Eye (tissue), 1 donor: Measurements from ENCODE around the gene SPATC1L.
A peak's percentile ranks its signal among the peaks of the same experiment; 100 is the strongest.
"Not testable (repeated sequence)": the region's sequence is repeated elsewhere in the genome, so short reads cannot be mapped to it uniquely, and the experiment has no call there.

Experiments
- DNase-seq: peaks from one replicate; pipeline ENCODE4 v3.0.0-alpha.2; 2015

SPATC1L gene

DNA sequence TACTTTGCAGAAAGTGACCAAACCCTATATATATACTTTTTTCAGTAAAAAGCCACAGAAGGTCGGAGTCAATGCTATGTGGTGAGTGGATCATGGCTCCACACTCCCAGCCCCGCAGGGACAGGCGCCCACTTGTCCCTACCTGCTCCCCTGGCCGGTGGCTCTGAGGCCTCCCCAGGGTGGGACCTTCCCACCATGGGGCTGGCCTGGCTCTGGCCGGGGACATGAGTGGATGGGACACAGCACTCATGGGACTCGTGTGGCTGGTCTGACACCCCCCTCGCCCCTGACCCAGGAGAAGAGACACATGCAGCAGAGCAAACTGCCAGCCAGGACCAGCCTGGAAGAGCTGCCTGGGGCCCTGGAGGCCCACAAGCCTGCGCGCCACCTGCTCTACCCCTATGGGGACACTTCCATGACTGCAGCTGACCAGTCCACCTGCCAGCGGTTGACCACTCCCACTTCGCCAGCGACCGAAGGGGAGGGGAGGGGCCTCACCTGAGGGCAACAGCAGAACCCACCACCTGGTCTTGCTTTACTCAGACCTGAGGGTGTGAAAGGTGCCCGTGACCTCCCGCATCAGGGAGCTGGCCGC, 2.2 kb downstream of the SPATC1L start:
- no peak for DNase-seq

DNA sequence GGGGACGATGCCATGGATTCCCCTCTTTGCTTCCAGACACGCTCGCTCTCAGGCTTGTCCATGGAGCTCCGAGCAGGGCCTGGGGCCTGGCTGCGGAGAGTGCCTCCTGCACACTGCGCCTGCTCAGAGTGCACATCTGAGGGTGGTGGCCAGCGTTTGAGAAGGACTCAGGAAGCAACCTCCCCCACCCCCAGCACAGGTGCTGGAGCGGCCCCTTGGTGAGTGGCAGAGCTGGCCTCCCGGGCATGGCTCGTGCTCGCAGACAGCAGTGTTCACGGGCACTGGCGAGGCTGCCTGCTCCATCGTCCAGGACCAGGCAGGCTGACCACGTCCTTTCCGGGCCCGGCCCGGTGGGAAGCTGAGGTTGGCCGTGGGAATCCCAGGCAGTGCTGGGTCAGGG, 2.8 kb downstream of the SPATC1L start:
- no peak for DNase-seq

DNA sequence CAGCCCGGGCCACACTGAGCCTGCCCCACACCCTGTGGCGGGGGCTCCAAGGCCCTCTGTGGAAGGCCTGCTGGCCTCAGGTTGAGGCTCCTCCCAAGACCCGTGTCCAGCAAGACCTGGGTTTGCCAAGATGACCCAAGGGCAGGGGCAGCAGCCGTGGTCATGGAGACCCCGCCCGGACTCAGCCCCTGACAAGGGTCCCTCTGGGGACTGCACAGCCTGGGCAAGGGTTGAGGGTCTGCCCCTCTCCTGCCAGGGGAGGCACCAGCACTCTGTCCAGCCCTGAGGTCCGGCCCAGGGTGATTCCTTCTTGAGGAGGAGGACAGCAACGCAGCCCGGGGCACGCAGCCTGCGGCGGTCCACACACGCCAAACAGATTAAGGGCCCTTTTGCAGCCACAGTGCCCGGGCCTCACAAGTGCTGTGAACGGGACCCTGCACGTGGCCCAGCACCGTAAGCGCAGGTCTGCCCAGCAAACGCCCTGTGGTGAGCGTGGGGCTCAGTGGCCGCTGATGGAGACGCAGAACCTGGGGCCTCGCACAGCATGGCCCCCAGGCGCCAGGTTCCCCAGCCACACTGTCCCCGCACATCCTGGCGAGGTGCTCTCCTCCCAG, 3.4 kb downstream of the SPATC1L start:
- no peak for DNase-seq

DNA sequence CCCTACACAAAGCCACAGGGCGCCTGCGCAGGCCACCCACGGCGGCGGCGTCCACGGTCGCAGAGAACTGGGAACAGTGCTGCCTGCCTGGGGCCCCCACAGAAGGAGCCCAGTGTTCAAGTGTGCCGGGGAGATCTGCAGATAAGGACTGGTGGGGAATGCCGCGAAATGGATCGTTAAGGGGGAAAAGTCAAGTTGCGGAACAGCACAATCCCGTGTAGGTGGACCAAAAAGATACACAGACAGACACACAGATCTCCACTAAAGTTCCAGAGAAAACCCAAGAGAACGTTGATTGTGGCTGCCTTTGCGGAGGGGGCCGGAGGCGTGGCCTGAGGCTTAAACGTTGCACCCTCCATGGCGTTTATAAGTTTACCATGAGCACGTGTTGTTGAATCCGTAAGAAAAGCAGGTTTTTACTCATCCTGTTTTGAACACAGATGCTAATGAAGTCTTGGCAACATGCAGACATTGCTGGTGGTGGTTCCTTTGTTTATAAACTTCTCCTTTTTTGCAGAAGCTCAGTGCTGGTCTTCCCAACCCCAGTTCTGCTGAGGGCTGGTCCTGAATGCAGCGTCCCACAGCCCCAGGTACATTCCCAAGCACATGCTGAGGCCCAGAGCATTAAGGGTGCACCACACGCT, 4.1 kb downstream of the SPATC1L start:
- DNase-seq = no peak

DNA sequence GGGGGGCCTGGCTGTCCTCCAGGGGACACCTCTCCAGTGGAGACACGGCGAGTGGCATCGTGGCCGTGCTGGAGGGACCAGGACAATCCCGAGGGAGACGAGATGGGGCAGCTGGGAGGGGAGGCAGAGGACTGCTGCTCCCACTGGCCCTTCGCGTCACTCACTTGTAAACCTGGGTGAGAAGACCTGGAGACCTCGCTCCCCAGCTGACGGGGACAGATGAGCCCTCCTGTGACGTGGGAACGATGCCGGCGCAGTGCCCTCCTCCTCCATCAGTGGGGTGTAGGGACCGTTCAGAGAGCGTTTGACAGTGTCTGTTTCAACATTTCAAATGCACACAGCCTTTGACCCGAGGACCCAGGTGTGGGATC, 4.6 kb downstream of the SPATC1L start:
- DNase-seq = no peak

DNA sequence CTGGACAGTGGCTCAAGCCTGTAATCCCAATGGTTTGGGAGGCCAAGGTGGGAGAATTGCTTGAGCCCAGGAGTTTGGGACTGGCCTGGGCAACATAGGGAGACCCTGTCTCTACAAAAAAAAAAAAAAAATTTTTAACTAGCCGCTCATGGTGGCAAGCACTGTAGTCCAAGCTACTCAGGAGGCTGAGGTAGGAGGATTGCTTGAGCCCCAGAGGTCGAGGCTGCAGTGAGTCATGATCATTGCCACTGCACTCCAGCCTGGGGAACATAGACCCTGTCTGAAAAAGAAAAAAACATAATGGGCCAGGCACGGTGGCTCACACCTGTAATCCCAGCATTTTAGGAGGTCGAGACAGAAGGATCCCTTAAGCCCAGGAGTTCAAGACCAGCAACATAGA, 5.3 kb downstream of the SPATC1L start:
- DNase-seq = no peak

DNA sequence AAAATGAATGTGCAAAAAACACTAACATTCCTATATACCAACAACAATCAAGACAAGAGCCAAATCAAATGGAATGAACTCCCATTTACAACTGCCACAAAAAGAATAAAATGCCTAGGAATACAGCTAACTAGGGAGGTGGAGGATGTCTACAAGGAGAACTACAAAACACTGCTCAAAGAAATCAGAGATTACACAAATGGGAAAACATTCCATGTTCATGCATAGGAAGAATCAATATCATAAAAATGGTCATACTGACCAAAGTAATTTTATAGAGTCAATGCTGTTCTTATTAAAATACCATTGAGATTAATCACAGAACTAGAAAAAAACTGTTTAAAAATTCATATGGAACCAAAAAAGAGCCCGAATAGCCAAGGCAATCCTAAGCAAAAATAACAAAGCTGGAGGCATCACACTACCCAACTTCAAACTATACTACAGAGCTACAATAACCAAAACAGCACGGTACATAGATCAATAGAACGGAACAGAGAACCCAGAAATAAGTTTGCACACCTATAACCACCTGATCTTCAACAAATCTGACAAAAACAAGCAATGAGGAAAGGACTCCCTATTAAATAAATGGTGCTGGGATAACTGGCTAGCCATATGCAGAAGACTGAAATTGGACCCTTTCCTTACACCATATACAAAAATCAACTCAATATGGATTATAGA, 7.7 kb downstream of the SPATC1L start:
- not testable (repeated sequence) for DNase-seq

DNA sequence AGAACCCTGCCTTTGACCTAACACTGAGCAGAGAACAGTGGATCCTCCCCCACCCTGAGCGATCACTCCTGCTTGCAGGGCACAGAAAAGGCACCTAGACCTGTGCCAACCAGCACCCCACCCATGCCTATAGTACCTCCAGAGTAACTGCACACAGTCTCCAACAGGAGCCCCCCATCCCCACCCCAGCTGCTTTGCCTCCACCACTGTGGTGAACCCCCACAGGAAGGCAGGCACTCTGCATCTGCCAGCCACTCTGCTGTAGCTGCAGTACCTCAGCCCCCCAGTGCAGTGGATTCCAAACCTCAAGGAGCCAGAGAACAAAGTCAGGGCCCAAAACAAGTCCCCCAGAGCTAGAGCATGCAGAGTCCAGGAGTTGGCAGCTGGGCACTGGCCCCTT, 10.7 kb downstream of the SPATC1L start:
- no peak for DNase-seq

DNA sequence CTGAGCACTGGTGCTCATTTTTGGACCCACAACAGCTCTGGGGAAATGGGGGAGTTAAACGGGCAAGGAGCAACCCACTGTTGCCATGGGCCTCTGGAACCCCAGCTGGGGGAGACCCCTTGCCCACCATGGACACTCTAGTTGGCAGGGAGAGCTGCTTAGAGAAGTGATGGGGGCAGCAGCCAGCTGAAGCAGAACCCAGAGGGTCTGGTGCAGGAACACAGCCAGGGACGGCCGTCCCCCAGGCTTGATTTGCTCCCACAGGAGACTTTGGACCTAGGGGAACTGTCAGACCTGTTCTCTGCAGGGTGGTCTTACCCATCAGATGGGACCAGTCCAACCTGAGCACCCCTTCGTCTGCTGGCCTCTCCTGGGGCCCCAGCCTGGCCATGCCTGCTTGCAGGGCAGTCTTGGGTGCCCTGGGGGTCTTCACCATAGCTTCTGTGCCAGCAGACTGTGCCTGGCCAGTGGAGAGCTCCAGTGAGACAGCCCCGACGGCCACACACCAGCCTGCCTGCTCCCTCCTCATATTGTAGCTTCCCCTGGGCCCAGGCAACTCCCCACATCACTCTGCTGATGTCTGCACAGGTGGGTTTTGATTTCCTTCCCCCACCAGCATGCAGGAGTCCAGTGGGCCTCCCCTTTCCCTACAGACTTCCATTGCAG, 11.3 kb downstream of the SPATC1L start:
- DNase-seq = no peak

DNA sequence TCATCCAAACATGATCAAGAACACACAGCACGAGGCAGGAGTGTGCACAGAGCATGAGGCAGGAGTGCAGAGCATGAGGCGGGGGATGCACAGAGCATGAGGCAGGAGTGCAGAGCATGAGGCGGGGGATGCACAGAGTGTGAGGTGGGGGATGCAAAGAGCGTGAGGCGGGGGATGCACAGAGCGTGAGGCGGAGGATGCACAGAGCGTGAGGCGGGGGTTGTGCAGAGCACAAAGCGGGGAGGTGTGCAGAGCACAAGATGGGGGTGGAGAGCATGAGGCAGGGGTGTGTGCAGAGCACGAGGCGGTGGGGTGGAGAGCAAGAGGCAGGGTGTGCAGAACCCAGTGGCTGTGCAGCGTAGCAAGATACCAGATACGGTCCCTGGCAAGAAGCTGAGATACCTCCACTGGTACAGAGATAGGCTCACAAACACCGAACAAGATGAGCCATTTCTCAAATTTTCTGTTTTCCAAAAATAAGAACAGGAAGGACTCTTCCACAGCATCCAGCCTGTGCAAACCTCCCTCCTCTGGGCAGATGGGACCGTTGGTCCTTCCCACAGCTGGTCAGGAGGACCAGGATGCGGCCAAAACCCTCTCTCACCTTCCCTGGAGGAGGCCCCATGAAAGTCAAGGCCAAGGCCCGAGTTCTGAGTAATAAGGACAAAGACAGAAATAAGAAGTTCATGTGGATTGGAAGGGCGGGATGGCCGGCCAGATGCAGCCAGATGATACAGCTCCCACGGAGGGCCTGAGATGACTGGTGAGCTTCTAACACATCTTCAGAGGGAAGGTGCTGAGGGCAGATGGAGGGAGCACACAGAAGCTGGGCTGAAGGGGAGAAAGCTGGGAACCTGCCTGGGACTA, 12.0 kb downstream of the SPATC1L start:
- no peak for DNase-seq

DNA sequence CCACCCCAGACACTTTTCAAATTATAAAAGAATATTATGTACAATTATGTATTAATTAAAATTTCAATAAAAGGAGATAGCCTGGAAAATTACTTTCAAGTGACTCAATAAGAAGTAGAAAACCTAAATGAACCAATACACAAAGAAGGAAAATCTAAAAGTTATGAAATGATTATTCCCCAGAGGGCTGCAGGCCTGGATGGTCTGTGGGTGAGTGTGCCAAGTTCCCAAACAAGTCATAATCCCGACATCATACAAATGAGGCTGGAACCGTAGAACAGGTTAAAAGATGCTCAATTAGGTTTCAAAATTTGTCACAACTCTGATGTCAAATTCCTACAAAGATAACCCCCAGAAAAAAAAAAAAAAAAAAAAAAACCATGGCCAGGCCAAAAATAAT, 12.7 kb downstream of the SPATC1L start:
- DNase-seq = no peak

DNA sequence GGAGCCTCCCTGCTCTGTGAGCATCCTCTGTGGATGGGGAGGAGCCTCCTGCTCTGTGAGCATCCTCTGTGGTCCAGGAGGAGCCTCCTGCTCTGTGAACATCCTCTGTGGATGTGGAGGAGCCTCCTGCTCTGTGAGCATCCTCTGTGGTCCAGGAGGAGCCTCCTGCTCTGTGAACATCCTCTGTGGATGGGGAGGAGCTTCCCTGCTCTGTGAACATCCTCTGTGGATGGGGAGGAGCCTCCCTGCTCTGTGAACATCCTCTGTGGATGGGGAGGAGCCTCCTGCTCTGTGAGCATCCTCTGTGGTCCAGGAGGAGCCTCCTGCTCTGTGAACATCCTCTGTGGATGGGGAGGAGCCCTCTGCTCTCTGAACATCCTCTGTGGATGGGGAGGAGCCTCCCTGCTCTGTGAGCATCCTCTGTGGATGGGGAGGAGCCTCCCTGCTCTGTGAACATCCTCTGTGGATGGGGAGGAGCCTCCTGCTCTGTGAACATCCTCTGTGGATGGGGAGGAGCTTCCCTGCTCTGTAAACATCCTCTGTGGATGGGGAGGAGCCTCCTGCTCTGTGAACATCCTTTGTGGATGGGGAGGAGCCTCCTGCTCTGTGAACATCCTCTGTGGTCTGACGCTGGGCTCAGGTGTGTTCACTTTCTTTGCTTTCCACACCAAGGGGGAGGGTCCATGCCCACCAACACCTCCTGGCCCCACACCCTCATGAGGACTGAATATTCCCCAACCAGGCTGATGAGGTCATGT, 13.6 kb downstream of the SPATC1L start:
- not testable (repeated sequence) for DNase-seq

DNA sequence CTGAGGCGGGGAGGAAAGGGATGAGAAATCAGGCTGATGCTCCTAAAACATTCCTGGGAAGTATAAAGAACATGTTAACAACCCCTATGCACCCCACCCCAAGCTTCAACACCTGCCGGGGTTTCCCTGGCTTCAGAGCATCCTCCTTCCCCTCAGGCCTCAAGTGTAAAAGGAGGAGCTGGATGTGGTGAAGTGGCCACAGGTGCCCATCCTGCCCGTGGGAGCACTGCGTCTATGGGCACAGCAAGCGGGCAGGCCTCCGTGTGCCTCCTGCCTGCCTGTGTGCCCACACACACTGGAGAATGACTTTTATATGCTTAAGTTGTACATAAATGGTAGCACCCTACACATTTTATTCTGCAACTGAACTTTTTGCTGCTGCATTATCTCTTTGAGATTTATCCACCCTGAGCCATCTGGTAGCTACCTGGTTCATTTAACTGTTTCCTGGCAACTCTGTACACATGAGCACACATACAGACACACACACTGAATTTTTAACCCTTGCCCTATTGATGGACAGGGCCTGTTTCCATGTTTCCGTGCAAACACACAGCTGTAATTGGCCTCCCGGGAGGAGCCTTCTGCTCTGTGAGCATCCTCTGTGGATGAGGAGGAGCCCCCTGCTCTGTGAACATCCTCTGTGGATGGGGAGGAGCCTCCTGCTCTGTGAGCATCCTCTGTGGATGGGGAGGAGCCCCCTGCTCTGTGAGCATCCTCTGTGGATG, 15.4 kb downstream of the SPATC1L start:
- DNase-seq = peak; percentile 75

DNA sequence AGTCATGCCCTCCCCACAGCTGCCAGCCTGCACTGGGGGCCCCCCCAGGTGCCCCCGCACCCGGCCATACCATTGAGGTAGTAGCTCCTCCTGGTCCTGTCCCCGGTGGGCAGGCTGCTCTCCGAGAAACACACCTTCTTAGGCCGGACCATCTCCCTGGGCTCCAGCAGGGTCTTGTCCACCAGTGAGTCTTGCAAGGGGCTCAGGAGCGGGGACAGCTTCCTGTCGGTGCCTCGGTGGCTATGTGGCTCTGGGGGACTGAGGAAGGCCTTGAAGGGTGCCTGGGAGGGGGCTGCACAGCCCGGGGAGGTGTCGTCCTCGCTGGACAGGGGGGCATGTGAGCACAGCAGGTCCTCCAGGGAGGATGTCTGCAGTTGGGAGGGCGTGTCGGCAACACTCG, 16.0 kb downstream of the SPATC1L start:
- no peak for DNase-seq

DNA sequence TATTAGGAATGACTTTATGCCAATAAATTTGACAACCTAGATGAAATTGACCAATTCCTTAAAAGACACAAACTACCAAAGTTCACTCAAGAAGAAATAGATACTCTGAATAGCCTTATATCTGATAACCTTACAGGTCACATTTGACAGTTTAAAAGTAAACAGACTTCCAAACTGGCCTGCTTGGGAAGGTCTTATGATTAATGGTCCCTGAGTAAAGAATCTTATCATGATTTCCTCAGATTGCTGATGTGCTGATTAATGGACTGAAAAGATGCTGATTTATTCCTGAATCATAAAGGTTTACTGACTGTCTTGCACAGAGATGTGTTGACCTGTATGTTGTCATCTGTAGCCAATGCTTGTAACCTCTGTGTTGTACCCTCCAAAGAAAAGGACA, 19.2 kb downstream of the SPATC1L start:
- no peak for DNase-seq

DNA sequence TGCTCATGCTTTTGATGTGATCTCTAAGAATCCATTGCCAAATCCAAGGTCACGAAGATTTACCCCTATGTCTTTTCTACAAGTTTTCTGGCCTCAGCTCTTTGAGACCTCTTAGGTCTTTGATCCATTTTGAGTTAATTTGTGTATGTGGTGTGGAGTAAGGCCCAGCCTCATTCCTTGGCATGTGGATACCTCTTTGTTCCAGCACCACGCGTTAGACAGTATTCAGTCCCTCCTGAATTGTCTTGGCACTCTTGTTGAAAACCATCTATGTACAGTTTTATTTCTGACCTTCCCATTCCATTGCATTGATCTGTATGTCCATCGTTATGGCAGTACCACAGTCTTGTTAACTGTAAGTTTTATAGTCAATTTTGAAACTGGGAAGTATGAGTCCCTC, 20.9 kb downstream of the SPATC1L start:
- no peak for DNase-seq

DNA sequence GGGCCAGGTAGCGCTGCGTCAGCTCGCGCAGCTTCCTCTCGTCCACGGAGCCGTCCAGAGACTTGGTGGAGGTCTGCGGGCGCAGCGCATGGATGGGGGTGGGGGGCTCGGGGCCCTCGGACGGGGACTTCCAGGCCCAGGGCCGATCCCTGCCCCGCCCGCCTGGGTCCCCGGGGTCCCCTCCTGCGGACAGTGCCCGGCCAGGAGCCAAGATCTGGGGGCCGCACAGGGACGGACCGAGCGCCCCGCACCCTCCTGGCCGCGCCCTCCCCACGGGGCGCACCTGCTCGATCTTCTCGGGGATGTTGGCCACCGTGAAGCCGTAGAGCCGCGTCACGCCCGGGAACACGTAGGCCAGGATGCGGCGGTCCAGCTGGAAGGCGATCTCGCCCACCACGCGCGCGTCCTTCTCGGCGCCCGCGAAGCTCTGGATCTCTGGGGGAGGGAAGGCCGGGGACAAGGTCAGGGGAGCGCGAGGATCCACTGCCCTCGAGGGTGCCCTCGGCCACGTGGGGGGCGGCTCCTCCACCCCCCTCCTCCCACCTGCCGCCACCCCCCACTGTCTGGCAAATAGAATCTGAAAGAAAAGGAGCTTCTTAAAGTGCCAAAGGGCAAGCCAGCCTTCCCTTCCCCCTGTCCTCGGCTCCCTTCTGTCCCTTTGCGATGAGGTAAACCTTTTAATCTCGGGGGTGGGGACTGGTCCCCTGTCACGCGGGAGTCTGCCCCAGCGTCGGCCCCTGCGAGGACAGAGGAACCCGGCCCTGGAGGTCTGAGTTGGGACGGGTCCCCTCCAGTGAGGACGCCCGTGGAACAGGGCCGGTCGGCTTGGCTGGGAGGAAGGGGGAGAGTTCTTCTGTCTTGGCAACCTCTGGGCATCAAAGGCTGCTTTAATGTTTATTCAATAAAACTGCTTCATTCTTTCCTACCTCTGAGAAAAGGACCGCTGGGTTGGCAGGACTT, 22.3 kb downstream of the SPATC1L start:
- DNase-seq = no peak

DNA sequence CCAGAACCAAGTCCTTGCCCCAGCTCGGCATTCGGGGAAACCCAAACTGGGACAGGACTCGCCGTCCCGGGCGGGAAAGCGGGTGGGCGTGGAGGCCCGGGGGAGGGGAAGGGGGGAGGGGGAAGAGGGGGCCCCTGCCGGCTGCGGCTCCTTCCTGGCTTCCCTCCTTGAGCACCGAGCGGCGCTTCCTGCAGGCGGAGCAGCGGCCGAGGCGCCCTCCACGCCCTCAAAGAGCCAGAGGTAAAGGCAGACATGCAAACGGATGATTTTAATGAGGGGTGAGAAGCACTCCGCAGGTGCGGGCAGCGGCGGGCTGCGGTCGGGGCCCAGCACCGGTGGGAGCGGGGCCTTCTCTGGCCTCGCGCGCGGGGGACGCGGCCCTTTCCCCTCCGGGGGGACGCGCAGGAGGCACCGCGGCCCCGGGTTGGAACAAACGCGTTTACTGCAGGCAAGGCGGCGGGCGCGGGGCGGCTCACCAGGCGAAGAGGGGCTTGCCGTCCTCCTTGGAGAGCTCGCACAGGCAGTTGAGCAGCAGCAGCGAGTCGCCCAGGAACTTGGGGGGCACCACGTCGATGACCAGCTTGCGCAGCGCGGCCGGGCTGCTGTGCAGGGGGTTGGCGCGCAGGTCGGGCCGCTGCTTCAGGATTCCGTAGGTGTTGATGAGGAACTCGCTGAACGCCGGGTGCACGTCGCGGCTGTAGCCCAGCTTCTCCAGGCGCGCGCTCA, 23.2 kb downstream of the SPATC1L start:
- peak; percentile 44 for DNase-seq

DNA sequence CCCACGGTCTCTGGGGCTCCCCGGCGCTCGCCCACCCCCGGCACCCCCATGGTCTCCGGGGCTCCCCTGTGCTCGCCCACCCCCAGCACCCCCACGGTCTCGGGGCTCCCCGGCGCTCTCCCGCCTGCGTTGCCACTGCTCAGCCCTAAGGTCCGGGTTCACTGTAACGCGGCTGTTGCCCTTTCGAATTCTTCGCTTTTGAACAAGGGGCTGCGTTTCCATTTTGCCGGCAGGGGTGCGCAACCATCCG, 23.7 kb downstream of the SPATC1L start:
- DNase-seq = no peak
